IPS-18a (cell line): ENCODE results near the gene ABCG2.

ENCODE experiments used
- H3K27ac ChIP-seq: one replicate; pipeline ENCODE4 v1.5.1; 2013; ENCODE audit warnings: low read length
- H3K27me3 ChIP-seq: one replicate; pipeline ENCODE4 v1.6.1; 2013; ENCODE audit warnings: mild to moderate bottlenecking, low read length; ENCODE audit not compliant: control insufficient read depth, insufficient read depth
- H3K36me3 ChIP-seq: one replicate; pipeline ENCODE4 v1.6.1; 2013; ENCODE audit warnings: low read depth, low read length; ENCODE audit not compliant: control insufficient read depth
- H3K4me1 ChIP-seq: one replicate; pipeline ENCODE4 v1.6.1; 2013; ENCODE audit warnings: low read depth, low read length; ENCODE audit not compliant: control insufficient read depth
- H3K4me3 ChIP-seq: one replicate; pipeline ENCODE4 v1.5.1; 2013; ENCODE audit warnings: low read length
- H3K9ac ChIP-seq: one replicate; pipeline ENCODE4 v1.6.1; 2013; ENCODE audit warnings: mild to moderate bottlenecking, low read length, moderate library complexity
- H3K9me3 ChIP-seq: one replicate; pipeline ENCODE4 v1.6.1; 2013; ENCODE audit warnings: low read depth, low read length; ENCODE audit not compliant: control insufficient read depth

The ABCG2 gene

GRCh38 chr4:88158489-88159228 lies at the start of gene ABCG2:
ABCG2 (minus strand) TSS chr4:88158639; CDS start chr4:88139995, 18,644 bp downstream.
- no peaks in the 10 kb centered on the region for H3K9me3 ChIP-seq
- peaks cover 25% of the 10 kb centered on the region for H3K4me1 ChIP-seq
- no peaks in the 10 kb centered on the region for H3K36me3 ChIP-seq
- H3K27ac ChIP-seq = no peak within 1 kb of the TSS
- no peak within 1 kb of the TSS for H3K9ac ChIP-seq
- H3K4me3 ChIP-seq = peak within 1 kb of the TSS; percentile 58
- H3K27me3 ChIP-seq = peaks cover 34% of the 10 kb centered on the region

- no peaks in the 10 kb centered on the region for H3K9me3 ChIP-seq
- no peak overlapping the region for H3K4me3 ChIP-seq
- peaks cover 2% of the 10 kb centered on the region for H3K4me1 ChIP-seq
- H3K9ac ChIP-seq = no peak overlapping the region
- H3K27me3 ChIP-seq = no peaks in the 10 kb centered on the region
- no peaks in the 10 kb centered on the region for H3K36me3 ChIP-seq
- no peak overlapping the region for H3K27ac ChIP-seq
These were observed 49.7 kb upstream of the ABCG2 start for GRCh38 chr4:88208156-88208555.

- no peak overlapping the region for H3K9ac ChIP-seq
- H3K9me3 ChIP-seq = no peaks in the 10 kb centered on the region
- H3K27me3 ChIP-seq = no peaks in the 10 kb centered on the region
- H3K27ac ChIP-seq = no peak overlapping the region
- peaks cover 5% of the 10 kb centered on the region for H3K4me1 ChIP-seq
- H3K4me3 ChIP-seq = no peak overlapping the region
- H3K36me3 ChIP-seq = no peaks in the 10 kb centered on the region
These were observed 48.7 kb upstream of the ABCG2 start for GRCh38 chr4:88207171-88207570.

- H3K27me3 ChIP-seq = no peaks in the 10 kb centered on the region
- H3K9me3 ChIP-seq = no peaks in the 10 kb centered on the region
- peaks cover 12% of the 10 kb centered on the region for H3K4me1 ChIP-seq
- no peak overlapping the region for H3K27ac ChIP-seq
- H3K9ac ChIP-seq = no peak overlapping the region
- H3K4me3 ChIP-seq = no peak overlapping the region
- no peaks in the 10 kb centered on the region for H3K36me3 ChIP-seq
These were observed 46.4 kb upstream of the ABCG2 start for GRCh38 chr4:88204882-88205281.

- Histone ChIP-seq H3K4me3 (no peak overlapping the region), H3K36me3 (no peaks in the 10 kb centered on the region), H3K27ac (no peak overlapping the region), H3K9me3 (no peaks in the 10 kb centered on the region), H3K4me1 (peaks cover 12% of the 10 kb centered on the region), H3K9ac (no peak overlapping the region), H3K27me3 (no peaks in the 10 kb centered on the region)
These were observed 44.0 kb upstream of the ABCG2 start for GRCh38 chr4:88202443-88202842.

GRCh38 chr4:88200186-88200585 lies 41.7 kb upstream of the ABCG2 start:
- Histone ChIP-seq H3K27me3 (no peaks in the 10 kb centered on the region), H3K36me3 (no peaks in the 10 kb centered on the region), H3K9me3 (no peaks in the 10 kb centered on the region), H3K4me1 (peaks cover 26% of the 10 kb centered on the region), H3K4me3 (no peak overlapping the region), H3K27ac (no peak overlapping the region), H3K9ac (no peak overlapping the region)

GRCh38 chr4:88196523-88197185 lies 38.2 kb upstream of the ABCG2 start:
- Histone ChIP-seq H3K4me3 (no peak overlapping the region), H3K36me3 (no peaks in the 10 kb centered on the region), H3K27ac (no peak overlapping the region)

GRCh38 chr4:88196013-88196365 lies 37.5 kb upstream of the ABCG2 start:
- Histone ChIP-seq H3K36me3 (no peaks in the 10 kb centered on the region), H3K4me1 (peaks cover 14% of the 10 kb centered on the region), H3K27ac (no peak overlapping the region), H3K9me3 (no peaks in the 10 kb centered on the region), H3K9ac (no peak overlapping the region), H3K4me3 (no peak overlapping the region), H3K27me3 (no peaks in the 10 kb centered on the region)

More at GRCh38 chr4:88196523-88197185, 38.2 kb upstream of the ABCG2 start:
- Histone ChIP-seq H3K9ac (no peak overlapping the region), H3K27me3 (no peaks in the 10 kb centered on the region), H3K9me3 (no peaks in the 10 kb centered on the region), H3K4me1 (peaks cover 18% of the 10 kb centered on the region)

- H3K27ac ChIP-seq = no peak overlapping the region
These were observed 37.0 kb upstream of the ABCG2 start for GRCh38 chr4:88195328-88196012.

GRCh38 chr4:88191404-88191803 lies 33.0 kb upstream of the ABCG2 start:
- Histone ChIP-seq H3K27ac (no peak overlapping the region), H3K4me3 (no peak overlapping the region), H3K27me3 (no peaks in the 10 kb centered on the region), H3K4me1 (peaks cover 12% of the 10 kb centered on the region), H3K9ac (no peak overlapping the region), H3K9me3 (no peaks in the 10 kb centered on the region), H3K36me3 (no peaks in the 10 kb centered on the region)

More at GRCh38 chr4:88195328-88196012, 37.0 kb upstream of the ABCG2 start:
- peaks cover 14% of the 10 kb centered on the region for H3K4me1 ChIP-seq
- H3K4me3 ChIP-seq = no peak overlapping the region
- H3K27me3 ChIP-seq = no peaks in the 10 kb centered on the region
- H3K36me3 ChIP-seq = no peaks in the 10 kb centered on the region
- H3K9me3 ChIP-seq = no peaks in the 10 kb centered on the region
- H3K9ac ChIP-seq = no peak overlapping the region

GRCh38 chr4:88189881-88190585 lies 31.6 kb upstream of the ABCG2 start:
- no peaks in the 10 kb centered on the region for H3K27me3 ChIP-seq
- no peaks in the 10 kb centered on the region for H3K36me3 ChIP-seq
- no peak overlapping the region for H3K9ac ChIP-seq
- no peak overlapping the region for H3K27ac ChIP-seq
- H3K9me3 ChIP-seq = no peaks in the 10 kb centered on the region
- H3K4me1 ChIP-seq = no peaks in the 10 kb centered on the region
- H3K4me3 ChIP-seq = no peak overlapping the region
